MM.1S (cell line): ENCODE data around the gene MAP3K4.

Source experiments
- DNase-seq: peaks from one replicate; pipeline ENCODE4 v3.0.0-alpha.2; 2015
- H2AFZ ChIP-seq: fragments of 300-600 bp; sonication (generic); 2 replicates; pipeline ENCODE4 v1.6.0; 2016; ENCODE audit warnings: antibody characterized with exemption, low read length
- H3F3A ChIP-seq: fragments of 300-600 bp; sonication (generic); 2 replicates; pipeline ENCODE4 v1.6.1; 2016; ENCODE audit warnings: mild to moderate bottlenecking, antibody characterized with exemption, low read length, moderate library complexity, mixed read lengths; ENCODE audit not compliant: insufficient read depth
- H3K27ac ChIP-seq: fragments of 300-600 bp; sonication (generic); 2 replicates; pipeline ENCODE4 v1.5.1; 2016; ENCODE audit warnings: mild to moderate bottlenecking, low read length
- H3K27me3 ChIP-seq: fragments of 300-600 bp; sonication (generic); replicated peaks from 2 replicates; pipeline ENCODE4 v1.6.0; 2016; ENCODE audit warnings: low read length; ENCODE audit not compliant: insufficient read depth
- H3K36me3 ChIP-seq: fragments of 300-600 bp; sonication (generic); replicated peaks from 2 replicates; pipeline ENCODE4 v1.6.1; 2016; ENCODE audit warnings: mild to moderate bottlenecking, low read length, mixed read lengths; ENCODE audit not compliant: insufficient read depth
- H3K4me1 ChIP-seq: fragments of 300-600 bp; sonication (generic); 2 replicates; pipeline ENCODE4 v1.6.1; 2016; ENCODE audit warnings: low read length, mixed read lengths
- H3K4me2 ChIP-seq: fragments of 300-600 bp; sonication (generic); 2 replicates; pipeline ENCODE4 v1.6.0; 2016; ENCODE audit warnings: low read depth, low read length
- H3K4me3 ChIP-seq: fragments of 300-600 bp; sonication (generic); 2 replicates; pipeline ENCODE4 v1.5.1; 2016; ENCODE audit warnings: low read length, mixed read lengths
- H3K79me2 ChIP-seq: fragments of 300-600 bp; sonication (generic); 2 replicates; pipeline ENCODE4 v1.6.1; 2016; ENCODE audit warnings: mixed run types, low read length, mixed read lengths
- H3K9ac ChIP-seq: fragments of 300-600 bp; sonication (generic); 2 replicates; pipeline ENCODE4 v1.6.1; 2016; ENCODE audit warnings: low read length, mixed read lengths
- H3K9me2 ChIP-seq: fragments of 300-600 bp; sonication (generic); replicated peaks from 2 replicates; pipeline ENCODE4 v1.6.1; 2016; ENCODE audit warnings: mild to moderate bottlenecking, low read length, mixed read lengths; ENCODE audit not compliant: insufficient read depth
- H3K9me3 ChIP-seq: fragments of 300-600 bp; sonication (generic); replicated peaks from 2 replicates; pipeline ENCODE4 v1.6.1; 2016; ENCODE audit warnings: mild to moderate bottlenecking, low read length, mixed read lengths; ENCODE audit not compliant: insufficient read depth
- H4K20me1 ChIP-seq: fragments of 300-600 bp; sonication (generic); 2 replicates; pipeline ENCODE4 v1.6.1; 2016; ENCODE audit warnings: mild to moderate bottlenecking, low read length, moderate library complexity, mixed read lengths; ENCODE audit not compliant: insufficient read depth
- CTCF ChIP-seq: fragments of 300-600 bp; sonication (generic); IDR thresholded peaks from 2 replicates; pipeline ENCODE4 v1.5.1; 2016; ENCODE audit warnings: antibody characterized with exemption, low read length, mixed read lengths
- EZH2 ChIP-seq: fragments of 300-600 bp; sonication (generic); optimal IDR thresholded peaks from 2 replicates; pipeline ENCODE3; 2017; ENCODE audit warnings: low read depth, mild to moderate bottlenecking, antibody characterized with exemption, low read length, mixed read lengths
- EZH2phosphoT487 ChIP-seq: fragments of 300-600 bp; sonication (generic); IDR thresholded peaks from 2 replicates; pipeline ENCODE4 v1.6.1; 2018; ENCODE audit warnings: antibody characterized with exemption, low read length

MAP3K4 gene

GRCh38 chr6:161001421-161001820 is 9.9 kb downstream of the MAP3K4 start:
- H3K27me3 ChIP-seq, result no peaks in the 10 kb centered on the region
- no peaks in the 10 kb centered on the region for H3K36me3 ChIP-seq
- H3K4me1 ChIP-seq, result no peaks in the 10 kb centered on the region
- H4K20me1 ChIP-seq, result no peaks in the 10 kb centered on the region; the same call in 1 of the 2 replicates
- H3K4me2 ChIP-seq, result no peak overlapping the region
- no peak overlapping the region for H2AFZ ChIP-seq
- no peak overlapping the region for H3K4me3 ChIP-seq
- no peak overlapping the region for H3K9ac ChIP-seq
- no peaks in the 10 kb centered on the region for H3K9me3 ChIP-seq
- peaks cover 4% of the 10 kb centered on the region; the same call in 1 of the 2 replicates for H3F3A ChIP-seq
- H3K27ac ChIP-seq, result no peak overlapping the region
- no peak for TF ChIP-seq EZH2phosphoT487
- TF ChIP-seq CTCF, result no peak
- no peak for TF ChIP-seq EZH2
- no peak for DNase-seq
- H3K9me2 ChIP-seq, result no peaks in the 10 kb centered on the region
- H3K79me2 ChIP-seq, result peaks cover 83% of the 10 kb centered on the region

- Histone ChIP-seq H3K4me1 (no peaks in the 10 kb centered on the region), H3K36me3 (no peaks in the 10 kb centered on the region), H3F3A (peaks cover 4% of the 10 kb centered on the region; the same call in 1 of the 2 replicates), H4K20me1 (no peaks in the 10 kb centered on the region; the same call in 1 of the 2 replicates), H3K9me3 (no peaks in the 10 kb centered on the region), H3K27me3 (no peaks in the 10 kb centered on the region), H2AFZ (no peak overlapping the region), H3K4me2 (no peak overlapping the region), H3K79me2 (peaks cover 84% of the 10 kb centered on the region), H3K27ac (no peak overlapping the region), H3K9ac (no peak overlapping the region), H3K9me2 (no peaks in the 10 kb centered on the region), H3K4me3 (no peak overlapping the region)
- TF ChIP-seq EZH2 (no peak), EZH2phosphoT487 (no peak), CTCF (no peak)
- no peak for DNase-seq
Measured at GRCh38 chr6:161003336-161003735, 11.8 kb downstream of the MAP3K4 start.

- Histone ChIP-seq H3K4me3 (no peak overlapping the region), H3F3A (no peaks in the 10 kb centered on the region), H2AFZ (no peak overlapping the region), H3K27ac (no peak overlapping the region), H3K9ac (no peak overlapping the region), H3K9me2 (no peaks in the 10 kb centered on the region), H3K4me1 (no peaks in the 10 kb centered on the region), H3K36me3 (no peaks in the 10 kb centered on the region), H3K9me3 (no peaks in the 10 kb centered on the region), H3K79me2 (peaks cover 85% of the 10 kb centered on the region), H3K4me2 (no peak overlapping the region), H3K27me3 (no peaks in the 10 kb centered on the region), H4K20me1 (no peaks in the 10 kb centered on the region; the same call in 1 of the 2 replicates)
- TF ChIP-seq EZH2phosphoT487 (no peak), CTCF (no peak), EZH2 (no peak)
- no peak for DNase-seq
Measured at GRCh38 chr6:161008245-161008644, 16.7 kb downstream of the MAP3K4 start.
